PC-3 (cell line): ENCODE results near the gene XYLT2. TPM values are rescaled to one million over a fixed set of nuclear protein-coding genes. Genes with fewer than 3 reads are reported as not detected.

Source experiments
- ATAC-seq: fragments of 200-7000 bp; cut with Tn5 transposase; 2 replicates; pipeline ENCODE4 v1.9.1; 2020; ENCODE audit warnings: mild to moderate bottlenecking, moderate library complexity
- BruUV-seq: library from RNA; stranded (reverse); fragments of 400-500 nt; replicated peaks from 2 replicates; lab custom pipeline; 2021; lab: Mats Ljungman, UMichigan
- CTCF ChIA-PET: fragments of 300-600 bp; sonication (Branson Sonifier 250); formaldehyde crosslinking; loops from one replicate; lab custom pipeline; 2022; ENCODE audit warnings: antibody characterized with exemption; lab: Charles Lee
- POLR2A ChIA-PET: fragments of 300-600 bp; sonication (Branson Sonifier 250); formaldehyde crosslinking; loops from one replicate; lab custom pipeline; 2022; ENCODE audit warnings: antibody characterized with exemption; ENCODE audit not compliant: unreplicated experiment; lab: Charles Lee
- DNase-seq: peaks from one replicate; pipeline ENCODE4 v3.0.0-alpha.2; 2015
- H2AFZ ChIP-seq: fragments of 300-600 bp; sonication (generic); 2 replicates; pipeline ENCODE4 v1.6.0; 2016; ENCODE audit warnings: antibody characterized with exemption, low read length
- H3F3A ChIP-seq: fragments of 300-600 bp; sonication (generic); one replicate; pipeline ENCODE4 v1.6.0; 2017; ENCODE audit warnings: antibody characterized with exemption, low read length, control low read depth, mild to moderate bottlenecking; ENCODE audit not compliant: unreplicated experiment
- H3K27ac ChIP-seq: fragments of 300-600 bp; sonication (generic); 2 replicates; pipeline ENCODE4 v1.5.1; 2016; ENCODE audit warnings: mild to moderate bottlenecking, low read length
- H3K27me3 ChIP-seq: fragments of 300-600 bp; sonication (generic); 2 replicates; pipeline ENCODE4 v1.6.1; 2016; ENCODE audit warnings: low read length, mixed read lengths
- H3K36me3 ChIP-seq: fragments of 300-600 bp; sonication (generic); 2 replicates; pipeline ENCODE4 v1.6.1; 2016; ENCODE audit warnings: low read depth, mixed run types, low read length, mixed read lengths
- H3K4me1 ChIP-seq: fragments of 300-600 bp; sonication (generic); 2 replicates; pipeline ENCODE4 v1.5.1; 2016; ENCODE audit warnings: low read length; ENCODE audit not compliant: insufficient read depth
- H3K4me2 ChIP-seq: fragments of 300-600 bp; sonication (generic); 2 replicates; pipeline ENCODE4 v1.6.0; 2016; ENCODE audit warnings: low read length
- H3K4me3 ChIP-seq: fragments of 300-600 bp; sonication (generic); 2 replicates; pipeline ENCODE4 v1.5.1; 2016; ENCODE audit warnings: mild to moderate bottlenecking, low read length, mixed read lengths
- H3K79me2 ChIP-seq: fragments of 300-600 bp; sonication (generic); 2 replicates; pipeline ENCODE4 v1.6.1; 2017; ENCODE audit warnings: low read length, mixed read lengths
- H3K9ac ChIP-seq: fragments of 300-600 bp; sonication (generic); 2 replicates; pipeline ENCODE4 v1.6.0; 2016; ENCODE audit warnings: mild to moderate bottlenecking, low read length
- H3K9me2 ChIP-seq: fragments of 300-600 bp; sonication (generic); replicated peaks from 2 replicates; pipeline ENCODE4 v1.6.1; 2016; ENCODE audit warnings: mixed run types, low read length, mixed read lengths
- H3K9me3 ChIP-seq: fragments of 300-600 bp; sonication (generic); 2 replicates; pipeline ENCODE4 v1.6.1; 2016; ENCODE audit warnings: low read length, mixed read lengths
- H4K20me1 ChIP-seq: fragments of 300-600 bp; sonication (generic); 2 replicates; pipeline ENCODE4 v1.6.1; 2016; ENCODE audit warnings: low read length, mixed read lengths
- EZH2 ChIP-seq: fragments of 300-600 bp; sonication (generic); IDR thresholded peaks from one replicate; pipeline ENCODE4 v1.6.1; 2017; ENCODE audit warnings: antibody characterized with exemption, mild to moderate bottlenecking, low read length; ENCODE audit not compliant: unreplicated experiment
- EZH2phosphoT487 ChIP-seq: fragments of 300-600 bp; sonication (generic); IDR thresholded peaks from 2 replicates; pipeline ENCODE4 v1.6.1; 2018; ENCODE audit warnings: mild to moderate bottlenecking, antibody characterized with exemption, low read length, borderline replicate concordance
- intact Hi-C: fragments of 100-400 bp; cut with micrococcal nuclease; formaldehyde crosslinking; loops from 2 replicates; pipeline ENCODE4 v1.9.0; 2023
- total RNA-seq: library from RNA; depleted of rRNA; stranded (reverse); fragments of >200 nt; gene quantifications from 2 replicates; pipeline ENCODE4 v1.2.3, GENCODE V29; 2014
- TF ChIP-seq, protein P1 (sequence below): fragments of 300-600 bp; sonication (generic); conservative IDR thresholded peaks from 2 replicates; pipeline ENCODE4 v1.5.1; 2017; ENCODE audit warnings: antibody characterized with exemption, low read depth, mild to moderate bottlenecking, low read length

Gene XYLT2
- total RNA-seq, 1 experiment from 2014 or later: 53.5 TPM

DNA sequence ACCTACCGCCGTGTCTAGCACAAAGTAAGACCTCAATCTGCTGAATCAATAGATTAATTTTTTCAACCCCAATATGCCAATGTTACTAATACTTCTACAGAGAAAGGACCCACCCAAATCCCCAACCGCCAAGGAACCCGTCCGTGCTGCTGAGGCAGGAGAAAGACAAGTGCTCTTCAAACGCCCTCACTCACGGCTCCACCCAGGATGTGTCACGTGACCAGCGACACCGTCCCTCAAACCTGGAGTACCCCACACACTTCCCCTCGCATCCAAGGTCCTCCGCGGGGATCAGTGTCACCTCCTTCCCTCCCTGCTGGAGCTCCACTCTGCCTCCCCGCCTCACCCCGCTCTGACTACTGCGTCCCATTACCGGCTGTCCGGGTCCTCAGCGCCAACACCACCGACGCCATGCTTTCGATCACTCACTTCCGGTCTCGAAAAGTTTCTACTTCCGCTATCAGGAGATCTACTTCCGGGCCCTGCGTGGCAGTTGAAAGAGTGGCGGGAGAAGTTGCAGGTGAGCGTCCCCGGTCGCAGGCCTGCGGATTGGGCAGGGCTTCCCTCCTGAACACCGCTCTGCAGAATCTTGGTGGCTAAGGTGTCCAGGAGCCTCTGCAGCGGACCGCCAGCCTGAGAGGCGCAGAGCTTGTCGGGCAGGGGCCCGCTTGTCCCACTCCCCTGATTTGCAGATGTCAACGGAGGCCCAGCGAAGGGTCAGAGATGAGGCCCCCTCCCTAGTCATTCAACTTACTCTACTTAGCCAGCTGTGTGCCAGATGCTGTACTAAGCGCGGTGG is 27.0 kb downstream of the XYLT2 start, which contains the start of the genes EME1 and MRPL27:
EME1 (plus strand) TSS at position 472 of the 799 bp plus-strand sequence. CDS start 1,980 bp downstream, outside the sequence.
MRPL27 (minus strand) TSS at position 427 of the 799 bp plus-strand sequence; CDS start at position 413, 14 bp downstream.
- peaks cover 5% of the 10 kb centered on the region for H3F3A ChIP-seq
- peaks cover 34% of the 10 kb centered on the region for H3K36me3 ChIP-seq
- no peaks in the 10 kb centered on the region for H4K20me1 ChIP-seq
- TF ChIP-seq EZH2 (no peak), EZH2phosphoT487 (no peak)
- TF ChIP-seq, protein P1, sequence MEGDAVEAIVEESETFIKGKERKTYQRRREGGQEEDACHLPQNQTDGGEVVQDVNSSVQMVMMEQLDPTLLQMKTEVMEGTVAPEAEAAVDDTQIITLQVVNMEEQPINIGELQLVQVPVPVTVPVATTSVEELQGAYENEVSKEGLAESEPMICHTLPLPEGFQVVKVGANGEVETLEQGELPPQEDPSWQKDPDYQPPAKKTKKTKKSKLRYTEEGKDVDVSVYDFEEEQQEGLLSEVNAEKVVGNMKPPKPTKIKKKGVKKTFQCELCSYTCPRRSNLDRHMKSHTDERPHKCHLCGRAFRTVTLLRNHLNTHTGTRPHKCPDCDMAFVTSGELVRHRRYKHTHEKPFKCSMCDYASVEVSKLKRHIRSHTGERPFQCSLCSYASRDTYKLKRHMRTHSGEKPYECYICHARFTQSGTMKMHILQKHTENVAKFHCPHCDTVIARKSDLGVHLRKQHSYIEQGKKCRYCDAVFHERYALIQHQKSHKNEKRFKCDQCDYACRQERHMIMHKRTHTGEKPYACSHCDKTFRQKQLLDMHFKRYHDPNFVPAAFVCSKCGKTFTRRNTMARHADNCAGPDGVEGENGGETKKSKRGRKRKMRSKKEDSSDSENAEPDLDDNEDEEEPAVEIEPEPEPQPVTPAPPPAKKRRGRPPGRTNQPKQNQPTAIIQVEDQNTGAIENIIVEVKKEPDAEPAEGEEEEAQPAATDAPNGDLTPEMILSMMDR: no peak
- peak within 1 kb of the TSS; percentile 90 for H3K4me2 ChIP-seq
- ChIA-PET POLR2A (interaction anchor here (0.6 kb wide), 1 partner anchor 128 kb away, joined by 14 read pairs; no protein-coding TSS in a partner anchor), CTCF (interaction anchor here (0.6 kb wide), 1 partner anchor 504 kb away, joined by 3 read pairs; no protein-coding TSS in a partner anchor)
- H3K27me3 ChIP-seq: no peaks in the 10 kb centered on the region
- H2AFZ ChIP-seq: peak within 1 kb of the TSS; percentile 92
- no peaks in the 10 kb centered on the region for H3K9me2 ChIP-seq
- DNase-seq (peak; percentile 95), ATAC-seq (peak; percentile 92)
- TSS peak; percentile 81 for BruUV-seq
- peak within 1 kb of the TSS; percentile 88 for H3K4me3 ChIP-seq
- H3K9ac ChIP-seq: peak within 1 kb of the TSS; percentile 93
- intact Hi-C loops: loop anchor here (2.0 kb wide), 1 partner anchor 18 kb away; no protein-coding TSS in a partner anchor
- peaks cover 14% of the 10 kb centered on the region for H3K4me1 ChIP-seq
- H3K79me2 ChIP-seq: peaks cover 40% of the 10 kb centered on the region
- no peaks in the 10 kb centered on the region for H3K9me3 ChIP-seq
- H3K27ac ChIP-seq: peak within 1 kb of the TSS; percentile 89

DNA sequence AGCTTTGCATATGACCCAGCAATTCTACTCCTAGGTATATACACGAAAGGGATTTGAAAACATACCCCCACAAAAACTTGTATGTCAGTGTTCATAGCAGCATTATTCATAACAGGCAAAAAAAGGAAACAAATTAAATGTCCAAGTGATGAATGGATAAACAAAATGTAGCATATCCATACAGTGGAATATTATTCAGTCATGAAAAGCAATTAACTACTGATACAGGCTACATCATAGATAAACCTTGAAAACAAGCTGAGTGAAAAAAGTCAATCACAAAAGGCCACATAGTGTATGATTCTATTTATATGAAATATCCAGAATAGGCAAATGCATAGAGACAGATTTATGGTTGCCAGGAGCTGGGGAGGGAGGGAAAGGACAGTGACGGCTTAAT is 27.8 kb downstream of the XYLT2 start:
- H3K79me2 ChIP-seq: peaks cover 40% of the 10 kb centered on the region
- intact Hi-C loops: loop anchor here (2.0 kb wide), 1 partner anchor 17 kb away; no protein-coding TSS in a partner anchor
- H3F3A ChIP-seq: peaks cover 5% of the 10 kb centered on the region
- peak overlapping the region; percentile 93 for H3K9ac ChIP-seq
- no TSS peak for BruUV-seq
- no peak for ATAC-seq
- peak overlapping the region; percentile 88 for H3K4me3 ChIP-seq
- peaks cover 14% of the 10 kb centered on the region for H3K4me1 ChIP-seq
- H3K36me3 ChIP-seq: peaks cover 27% of the 10 kb centered on the region
- no peaks in the 10 kb centered on the region for H4K20me1 ChIP-seq
- H3K27me3 ChIP-seq: no peaks in the 10 kb centered on the region
- ChIA-PET CTCF (interaction anchor here (0.6 kb wide), 1 partner anchor 503 kb away, joined by 3 read pairs; no protein-coding TSS in a partner anchor), POLR2A (interaction anchor here (0.6 kb wide), 1 partner anchor 741 kb away, joined by 12 read pairs; no protein-coding TSS in a partner anchor)
- H3K27ac ChIP-seq: peak overlapping the region; percentile 89
- H3K9me3 ChIP-seq: no peaks in the 10 kb centered on the region
- TF ChIP-seq EZH2phosphoT487 (no peak), EZH2 (no peak)
- TF ChIP-seq, protein P1: no peak
- peak overlapping the region; percentile 90 for H3K4me2 ChIP-seq
- DNase-seq: no peak
- no peaks in the 10 kb centered on the region for H3K9me2 ChIP-seq
- H2AFZ ChIP-seq: peak overlapping the region; percentile 92
